HepG2 (cell line): ENCODE measurements around the gene WDR82.
A peak's percentile ranks its signal among the peaks of the same experiment; 100 is the strongest.

Source experiments
- HDAC1 ChIP-seq: sonication (generic); formaldehyde crosslinking; IDR thresholded peaks from 2 replicates; pipeline ENCODE4 v1.5.1; 2020; ENCODE audit warnings: mild to moderate bottlenecking, missing genetic modification reagents
- SMAD9 ChIP-seq: sonication (generic); formaldehyde crosslinking; IDR thresholded peaks from 2 replicates; pipeline ENCODE4 v1.5.1; 2020; ENCODE audit warnings: mild to moderate bottlenecking, missing genetic modification reagents
- SP1 ChIP-seq, 2 experiments: fragments of 450-650 bp in 1 of 2; sonication (generic) in 1 of 2; formaldehyde crosslinking in 1 of 2; IDR thresholded peaks; 2 replicates each; pipeline versions ENCODE4 v1.4.0 to v1.6.1; 2016 to 2020; ENCODE audit warnings: missing genetic modification reagents in 1 of 2
- SRF ChIP-seq: IDR thresholded peaks from 2 replicates; pipeline ENCODE4 v1.6.1; 2011; ENCODE audit warnings: mild to moderate bottlenecking, low read depth, low read length, moderate library complexity
- TF ChIP-seq, protein P1 (sequence below): sonication (generic); formaldehyde crosslinking; conservative IDR thresholded peaks from 2 replicates; pipeline ENCODE4 v1.8.1; 2023; ENCODE audit warnings: missing genetic modification reagents
- TF ChIP-seq, protein P2 (sequence below): IDR thresholded peaks from 2 replicates; pipeline ENCODE4 v1.4.0; 2020; ENCODE audit warnings: mild to moderate bottlenecking, missing genetic modification reagents

DNA sequence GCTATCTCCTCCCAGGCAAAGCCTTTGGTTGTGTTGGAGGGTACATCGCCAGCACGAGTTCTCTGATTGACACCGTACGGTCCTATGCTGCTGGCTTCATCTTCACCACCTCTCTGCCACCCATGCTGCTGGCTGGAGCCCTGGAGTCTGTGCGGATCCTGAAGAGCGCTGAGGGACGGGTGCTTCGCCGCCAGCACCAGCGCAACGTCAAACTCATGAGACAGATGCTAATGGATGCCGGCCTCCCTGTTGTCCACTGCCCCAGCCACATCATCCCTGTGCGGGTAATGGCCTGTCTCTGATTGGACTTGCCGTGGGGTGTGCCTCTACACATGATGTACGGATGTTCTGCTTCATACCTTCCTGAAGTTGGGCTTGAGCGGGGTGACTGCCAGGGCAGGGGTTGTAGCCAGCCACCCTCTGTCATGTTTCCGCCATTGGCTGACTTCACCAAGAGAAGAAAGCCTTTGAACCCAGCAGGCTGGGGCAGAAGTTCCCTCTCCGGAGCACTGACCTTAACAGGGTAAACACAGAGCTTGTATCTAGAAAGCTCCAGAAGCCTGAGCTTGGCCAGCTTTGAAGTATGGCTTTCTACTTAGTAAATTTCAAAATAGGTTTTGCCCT is 67.1 kb downstream of the WDR82 start:
- TF ChIP-seq, protein P1, sequence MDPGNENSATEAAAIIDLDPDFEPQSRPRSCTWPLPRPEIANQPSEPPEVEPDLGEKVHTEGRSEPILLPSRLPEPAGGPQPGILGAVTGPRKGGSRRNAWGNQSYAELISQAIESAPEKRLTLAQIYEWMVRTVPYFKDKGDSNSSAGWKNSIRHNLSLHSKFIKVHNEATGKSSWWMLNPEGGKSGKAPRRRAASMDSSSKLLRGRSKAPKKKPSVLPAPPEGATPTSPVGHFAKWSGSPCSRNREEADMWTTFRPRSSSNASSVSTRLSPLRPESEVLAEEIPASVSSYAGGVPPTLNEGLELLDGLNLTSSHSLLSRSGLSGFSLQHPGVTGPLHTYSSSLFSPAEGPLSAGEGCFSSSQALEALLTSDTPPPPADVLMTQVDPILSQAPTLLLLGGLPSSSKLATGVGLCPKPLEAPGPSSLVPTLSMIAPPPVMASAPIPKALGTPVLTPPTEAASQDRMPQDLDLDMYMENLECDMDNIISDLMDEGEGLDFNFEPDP (CRISPR knock-in tag) = no peak
- TF ChIP-seq SMAD9 (CRISPR knock-in tag) (no peak), SP1 (IDR thresholded peaks at IDR 0.05) (no peak), SP1 (CRISPR knock-in tag; IDR thresholded peaks at IDR 0.05) (no peak), HDAC1 (CRISPR knock-in tag) (no peak), SRF (peak; percentile 25; the same call in 1 of the 2 replicates)
- TF ChIP-seq, protein P2, sequence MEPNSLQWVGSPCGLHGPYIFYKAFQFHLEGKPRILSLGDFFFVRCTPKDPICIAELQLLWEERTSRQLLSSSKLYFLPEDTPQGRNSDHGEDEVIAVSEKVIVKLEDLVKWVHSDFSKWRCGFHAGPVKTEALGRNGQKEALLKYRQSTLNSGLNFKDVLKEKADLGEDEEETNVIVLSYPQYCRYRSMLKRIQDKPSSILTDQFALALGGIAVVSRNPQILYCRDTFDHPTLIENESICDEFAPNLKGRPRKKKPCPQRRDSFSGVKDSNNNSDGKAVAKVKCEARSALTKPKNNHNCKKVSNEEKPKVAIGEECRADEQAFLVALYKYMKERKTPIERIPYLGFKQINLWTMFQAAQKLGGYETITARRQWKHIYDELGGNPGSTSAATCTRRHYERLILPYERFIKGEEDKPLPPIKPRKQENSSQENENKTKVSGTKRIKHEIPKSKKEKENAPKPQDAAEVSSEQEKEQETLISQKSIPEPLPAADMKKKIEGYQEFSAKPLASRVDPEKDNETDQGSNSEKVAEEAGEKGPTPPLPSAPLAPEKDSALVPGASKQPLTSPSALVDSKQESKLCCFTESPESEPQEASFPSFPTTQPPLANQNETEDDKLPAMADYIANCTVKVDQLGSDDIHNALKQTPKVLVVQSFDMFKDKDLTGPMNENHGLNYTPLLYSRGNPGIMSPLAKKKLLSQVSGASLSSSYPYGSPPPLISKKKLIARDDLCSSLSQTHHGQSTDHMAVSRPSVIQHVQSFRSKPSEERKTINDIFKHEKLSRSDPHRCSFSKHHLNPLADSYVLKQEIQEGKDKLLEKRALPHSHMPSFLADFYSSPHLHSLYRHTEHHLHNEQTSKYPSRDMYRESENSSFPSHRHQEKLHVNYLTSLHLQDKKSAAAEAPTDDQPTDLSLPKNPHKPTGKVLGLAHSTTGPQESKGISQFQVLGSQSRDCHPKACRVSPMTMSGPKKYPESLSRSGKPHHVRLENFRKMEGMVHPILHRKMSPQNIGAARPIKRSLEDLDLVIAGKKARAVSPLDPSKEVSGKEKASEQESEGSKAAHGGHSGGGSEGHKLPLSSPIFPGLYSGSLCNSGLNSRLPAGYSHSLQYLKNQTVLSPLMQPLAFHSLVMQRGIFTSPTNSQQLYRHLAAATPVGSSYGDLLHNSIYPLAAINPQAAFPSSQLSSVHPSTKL = peak; percentile 24; the same call in 1 of the 2 replicates
